HEK293T (cell line): ENCODE data around the gene NOD1.

Experiments
- BHLHE40 ChIP-seq: fragments of 450-650 bp; IDR thresholded peaks from 2 replicates; pipeline ENCODE4 v1.6.1; 2016; ENCODE audit warnings: mild to moderate bottlenecking, moderate library complexity, borderline replicate concordance
- FOXM1 ChIP-seq: fragments of 450-650 bp; IDR thresholded peaks from 2 replicates; pipeline ENCODE4 v1.6.1; 2017; ENCODE audit warnings: mild to moderate bottlenecking, borderline replicate concordance
- HDGF ChIP-seq: fragments of 450-650 bp; IDR thresholded peaks from 2 replicates; pipeline ENCODE4 v1.6.1; 2017; ENCODE audit warnings: antibody characterized with exemption, borderline replicate concordance
- NFRKB ChIP-seq: fragments of 450-650 bp; IDR thresholded peaks from 2 replicates; pipeline ENCODE4 v1.6.1; 2016; ENCODE audit warnings: mild to moderate bottlenecking, moderate library complexity
- SP1 ChIP-seq: fragments of 450-650 bp; IDR thresholded peaks from 2 replicates; pipeline ENCODE4 v1.6.1; 2017
- SUZ12 ChIP-seq: fragments of 450-650 bp; IDR thresholded peaks from 2 replicates; pipeline ENCODE4 v1.6.1; 2016; ENCODE audit warnings: mild to moderate bottlenecking
- TARDBP ChIP-seq: fragments of 450-650 bp; IDR thresholded peaks from 2 replicates; pipeline ENCODE4 v1.6.1; 2016
- ZNF384 ChIP-seq: fragments of 450-650 bp; IDR thresholded peaks from 2 replicates; pipeline ENCODE4 v1.6.1; 2016
- TF ChIP-seq, protein P1 (sequence below): fragments of 450-650 bp; IDR thresholded peaks from 2 replicates; pipeline ENCODE4 v1.6.1; 2016

DNA sequence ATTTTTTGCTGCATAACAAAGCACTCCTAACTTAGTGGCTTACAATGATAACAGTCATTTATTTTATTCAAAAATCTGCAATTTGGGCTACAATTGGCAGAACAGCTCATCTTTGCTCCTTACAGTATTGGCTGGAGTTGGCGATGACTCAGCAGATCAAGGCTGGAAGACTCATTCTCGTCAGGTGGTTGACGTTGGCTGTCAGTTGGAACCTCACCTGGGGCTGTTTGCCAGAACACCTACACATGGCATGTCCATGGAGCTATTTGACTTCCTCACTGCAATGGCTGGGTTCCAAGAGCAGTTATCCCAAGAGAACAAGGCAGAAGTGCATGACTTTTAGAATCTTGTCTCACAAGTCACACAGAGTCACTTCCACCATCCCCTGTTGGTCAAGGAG is 75.1 kb downstream of the NOD1 start:
- TF ChIP-seq SP1 (no peak), FOXM1 (no peak), ZNF384 (no peak), TARDBP (no peak), NFRKB (no peak), HDGF (no peak), SUZ12 (no peak), BHLHE40 (no peak)
- TF ChIP-seq, protein P1, sequence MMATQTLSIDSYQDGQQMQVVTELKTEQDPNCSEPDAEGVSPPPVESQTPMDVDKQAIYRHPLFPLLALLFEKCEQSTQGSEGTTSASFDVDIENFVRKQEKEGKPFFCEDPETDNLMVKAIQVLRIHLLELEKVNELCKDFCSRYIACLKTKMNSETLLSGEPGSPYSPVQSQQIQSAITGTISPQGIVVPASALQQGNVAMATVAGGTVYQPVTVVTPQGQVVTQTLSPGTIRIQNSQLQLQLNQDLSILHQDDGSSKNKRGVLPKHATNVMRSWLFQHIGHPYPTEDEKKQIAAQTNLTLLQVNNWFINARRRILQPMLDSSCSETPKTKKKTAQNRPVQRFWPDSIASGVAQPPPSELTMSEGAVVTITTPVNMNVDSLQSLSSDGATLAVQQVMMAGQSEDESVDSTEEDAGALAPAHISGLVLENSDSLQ: no peak
